ENCODE measurements around the gene ZEB1.

ZEB1 gene

GRCh38 chr10:31467791-31468535 lies 148.9 kb downstream of the ZEB1 start:
- no peak overlapping the region for H3K4me3 ChIP-seq
- no peaks in the 10 kb centered on the region for H3K9me3 ChIP-seq (ENCODE audit: low read depth, low read length)
- TF ChIP-seq POLR2AphosphoS5 (IDR thresholded peaks at IDR 0.05; ENCODE audit: borderline replicate concordance, low read depth, low read length), result no peak
- TF ChIP-seq FOXP2 (optimal IDR thresholded peaks at IDR 0.05; ENCODE audit: control extremely low read depth, extremely low read length, insufficient read depth), result no peak
- no peak for TF ChIP-seq EZH2 (IDR thresholded peaks at IDR 0.05)
- no peak overlapping the region for H3K27ac ChIP-seq
- no peaks in the 10 kb centered on the region for H3K36me3 ChIP-seq (ENCODE audit: insufficient read depth, low read length)
- no peak overlapping the region for H3K9ac ChIP-seq (ENCODE audit: insufficient read length)
- DNase-seq (ENCODE audit: low read depth, low spot score), result no peak

DNA sequence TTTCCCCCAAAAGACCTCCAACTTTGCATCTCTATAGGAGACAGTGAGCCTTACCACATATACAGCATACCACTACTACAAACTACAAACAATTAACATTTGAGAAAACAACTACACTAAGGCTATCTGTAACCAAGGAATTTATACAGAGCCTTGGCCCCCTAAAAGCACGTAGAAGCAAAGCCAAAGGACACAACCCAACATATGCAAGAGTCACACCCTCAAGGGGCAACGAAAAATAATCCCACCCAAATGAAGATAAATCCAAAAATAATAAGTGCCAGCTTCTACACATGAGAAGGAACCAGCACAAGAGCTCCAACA lies 149.5 kb downstream of the ZEB1 start:
- Histone ChIP-seq H3K36me3 (ENCODE audit: insufficient read depth, low read length) (no peaks in the 10 kb centered on the region), H3K9me3 (ENCODE audit: low read depth, low read length) (no peaks in the 10 kb centered on the region), H3K27ac (no peak overlapping the region), H3K9ac (ENCODE audit: insufficient read length) (no peak overlapping the region), H3K4me3 (no peak overlapping the region)
- no peak for DNase-seq (ENCODE audit: low read depth, low spot score)
- TF ChIP-seq EZH2 (IDR thresholded peaks at IDR 0.05), result no peak
- no peak for TF ChIP-seq FOXP2 (optimal IDR thresholded peaks at IDR 0.05; ENCODE audit: control extremely low read depth, extremely low read length, insufficient read depth)
- no peak for TF ChIP-seq POLR2AphosphoS5 (IDR thresholded peaks at IDR 0.05; ENCODE audit: borderline replicate concordance, low read depth, low read length)

GRCh38 chr10:31475519-31475918 lies 156.5 kb downstream of the ZEB1 start:
- H3K36me3 ChIP-seq (ENCODE audit: insufficient read depth, low read length), result no peaks in the 10 kb centered on the region
- TF ChIP-seq FOXP2 (optimal IDR thresholded peaks at IDR 0.05; ENCODE audit: control extremely low read depth, extremely low read length, insufficient read depth), result no peak
- TF ChIP-seq POLR2AphosphoS5 (IDR thresholded peaks at IDR 0.05; ENCODE audit: borderline replicate concordance, low read depth, low read length), result no peak
- TF ChIP-seq EZH2 (IDR thresholded peaks at IDR 0.05), result no peak
- no peak overlapping the region for H3K9ac ChIP-seq (ENCODE audit: insufficient read length)
- H3K9me3 ChIP-seq (ENCODE audit: low read depth, low read length), result no peaks in the 10 kb centered on the region
- no peak overlapping the region for H3K4me3 ChIP-seq
- no peak for DNase-seq (ENCODE audit: low read depth, low spot score)
- no peak overlapping the region for H3K27ac ChIP-seq

GRCh38 chr10:31476088-31476487 lies 157.1 kb downstream of the ZEB1 start:
- Histone ChIP-seq H3K27ac (no peak overlapping the region), H3K4me3 (no peak overlapping the region), H3K9ac (ENCODE audit: insufficient read length) (no peak overlapping the region), H3K9me3 (ENCODE audit: low read depth, low read length) (no peaks in the 10 kb centered on the region), H3K36me3 (ENCODE audit: insufficient read depth, low read length) (no peaks in the 10 kb centered on the region)
- no peak for DNase-seq (ENCODE audit: low read depth, low spot score)
- no peak for TF ChIP-seq POLR2AphosphoS5 (IDR thresholded peaks at IDR 0.05; ENCODE audit: borderline replicate concordance, low read depth, low read length)
- no peak for TF ChIP-seq FOXP2 (optimal IDR thresholded peaks at IDR 0.05; ENCODE audit: control extremely low read depth, extremely low read length, insufficient read depth)
- TF ChIP-seq EZH2 (IDR thresholded peaks at IDR 0.05), result no peak

GRCh38 chr10:31477584-31477983 lies 158.6 kb downstream of the ZEB1 start:
- H3K4me3 ChIP-seq, result no peak overlapping the region
- no peak overlapping the region for H3K27ac ChIP-seq
- TF ChIP-seq FOXP2 (optimal IDR thresholded peaks at IDR 0.05; ENCODE audit: control extremely low read depth, extremely low read length, insufficient read depth), result no peak
- TF ChIP-seq POLR2AphosphoS5 (IDR thresholded peaks at IDR 0.05; ENCODE audit: borderline replicate concordance, low read depth, low read length), result no peak
- TF ChIP-seq EZH2 (IDR thresholded peaks at IDR 0.05), result no peak
- H3K9me3 ChIP-seq (ENCODE audit: low read depth, low read length), result no peaks in the 10 kb centered on the region
- DNase-seq (ENCODE audit: low read depth, low spot score), result no peak
- no peaks in the 10 kb centered on the region for H3K36me3 ChIP-seq (ENCODE audit: insufficient read depth, low read length)
- H3K9ac ChIP-seq (ENCODE audit: insufficient read length), result no peak overlapping the region

DNA sequence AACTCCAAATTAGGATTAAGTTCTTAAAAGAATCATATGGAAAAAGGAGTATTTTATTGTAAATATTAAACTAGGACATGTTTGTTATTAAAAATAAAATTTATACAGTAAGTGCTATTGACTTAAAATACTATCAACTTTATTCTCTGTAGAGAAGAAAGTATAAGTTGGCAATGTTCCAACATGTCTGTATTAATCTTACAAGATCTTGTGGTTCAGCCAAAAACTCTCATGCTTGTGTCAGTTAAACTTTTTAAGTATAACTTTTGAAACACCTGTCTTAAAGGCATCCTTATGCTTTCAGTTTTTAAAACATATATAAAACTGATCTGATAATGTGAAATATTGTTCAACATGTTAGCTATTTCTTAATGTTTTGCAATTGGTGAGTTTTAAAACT lies 160.7 kb downstream of the ZEB1 start:
- no peaks in the 10 kb centered on the region for H3K36me3 ChIP-seq (ENCODE audit: insufficient read depth, low read length)
- H3K4me3 ChIP-seq, result no peak overlapping the region
- H3K9ac ChIP-seq (ENCODE audit: insufficient read length), result no peak overlapping the region
- no peaks in the 10 kb centered on the region for H3K9me3 ChIP-seq (ENCODE audit: low read depth, low read length)
- DNase-seq (ENCODE audit: low read depth, low spot score), result no peak
- TF ChIP-seq FOXP2 (optimal IDR thresholded peaks at IDR 0.05; ENCODE audit: control extremely low read depth, extremely low read length, insufficient read depth), result no peak
- no peak for TF ChIP-seq EZH2 (IDR thresholded peaks at IDR 0.05)
- TF ChIP-seq POLR2AphosphoS5 (IDR thresholded peaks at IDR 0.05; ENCODE audit: borderline replicate concordance, low read depth, low read length), result no peak
- H3K27ac ChIP-seq, result no peak overlapping the region

DNA sequence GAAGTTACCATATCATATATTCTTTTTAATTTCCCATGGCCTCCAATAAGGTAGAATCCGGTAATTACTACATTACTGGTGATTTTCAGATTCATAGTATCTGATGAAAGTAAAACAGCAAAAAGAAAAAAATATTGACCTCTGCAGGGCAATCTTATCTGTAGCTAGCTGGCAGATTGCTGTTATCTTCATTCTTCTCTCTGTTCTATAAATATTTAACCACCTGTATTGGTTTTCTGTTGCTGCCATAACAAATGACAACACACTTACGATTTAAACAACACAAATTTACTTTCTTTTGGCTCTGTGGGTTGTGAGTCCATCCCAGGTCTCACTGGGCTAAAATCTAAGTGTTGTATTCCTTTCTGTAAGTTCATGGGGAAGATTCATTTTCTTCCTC lies 164.5 kb downstream of the ZEB1 start:
- H3K4me3 ChIP-seq, result no peak overlapping the region
- no peaks in the 10 kb centered on the region for H3K9me3 ChIP-seq (ENCODE audit: low read depth, low read length)
- TF ChIP-seq POLR2AphosphoS5 (IDR thresholded peaks at IDR 0.05; ENCODE audit: borderline replicate concordance, low read depth, low read length), result no peak
- no peak for TF ChIP-seq FOXP2 (optimal IDR thresholded peaks at IDR 0.05; ENCODE audit: control extremely low read depth, extremely low read length, insufficient read depth)
- H3K9ac ChIP-seq (ENCODE audit: insufficient read length), result no peak overlapping the region
- no peaks in the 10 kb centered on the region for H3K36me3 ChIP-seq (ENCODE audit: insufficient read depth, low read length)
- DNase-seq (ENCODE audit: low read depth, low spot score), result no peak
- H3K27ac ChIP-seq, result no peak overlapping the region

DNA sequence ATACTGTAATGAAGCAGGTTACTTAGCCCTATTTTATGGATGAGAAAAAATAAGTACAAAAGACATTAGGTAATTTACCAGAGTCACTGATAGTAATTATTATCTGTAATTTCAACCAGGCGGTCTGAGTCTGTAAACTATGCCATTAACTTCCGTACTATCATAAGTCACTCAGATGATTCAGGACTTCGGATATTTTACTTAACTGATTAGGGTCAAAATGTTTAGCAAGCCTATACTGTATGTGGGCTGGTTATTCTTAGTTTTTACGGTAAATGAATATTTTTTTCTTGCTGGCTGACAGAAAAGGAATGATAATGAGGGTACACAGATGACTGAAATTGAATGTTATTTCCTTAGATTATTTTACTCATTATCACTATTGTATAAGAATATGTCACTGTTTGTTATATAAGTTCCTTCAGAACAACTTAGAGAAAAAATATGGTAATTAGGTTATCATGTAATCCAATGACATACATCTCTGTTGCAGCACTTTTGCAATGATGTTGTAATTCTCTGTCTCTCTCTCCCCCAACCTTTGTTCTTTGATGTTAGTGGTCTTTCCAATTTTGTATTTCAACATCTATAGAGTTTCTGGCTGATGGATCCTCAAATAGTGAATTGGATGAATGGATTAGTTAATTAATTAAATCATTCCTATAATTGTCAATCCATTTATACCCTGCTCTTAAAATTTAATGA lies 165.6 kb downstream of the ZEB1 start:
- no peak for DNase-seq (ENCODE audit: low read depth, low spot score)
- no peak overlapping the region for H3K9ac ChIP-seq (ENCODE audit: insufficient read length)
- no peak overlapping the region for H3K4me3 ChIP-seq
- no peak overlapping the region for H3K27ac ChIP-seq
- H3K36me3 ChIP-seq (ENCODE audit: insufficient read depth, low read length), result no peaks in the 10 kb centered on the region
- no peak for TF ChIP-seq EZH2 (IDR thresholded peaks at IDR 0.05)
- no peak for TF ChIP-seq FOXP2 (optimal IDR thresholded peaks at IDR 0.05; ENCODE audit: control extremely low read depth, extremely low read length, insufficient read depth)
- no peak for TF ChIP-seq POLR2AphosphoS5 (IDR thresholded peaks at IDR 0.05; ENCODE audit: borderline replicate concordance, low read depth, low read length)
- H3K9me3 ChIP-seq (ENCODE audit: low read depth, low read length), result no peaks in the 10 kb centered on the region
